GM12801 (cell line): ENCODE results near the gene CALR.

Experiments used
- CTCF ChIP-seq: IDR thresholded peaks from one replicate; pipeline ENCODE4 v1.5.1; 2011; ENCODE audit warnings: control low read depth; ENCODE audit not compliant: insufficient read length; ENCODE audit errors: extremely low read depth

Gene CALR

DNA sequence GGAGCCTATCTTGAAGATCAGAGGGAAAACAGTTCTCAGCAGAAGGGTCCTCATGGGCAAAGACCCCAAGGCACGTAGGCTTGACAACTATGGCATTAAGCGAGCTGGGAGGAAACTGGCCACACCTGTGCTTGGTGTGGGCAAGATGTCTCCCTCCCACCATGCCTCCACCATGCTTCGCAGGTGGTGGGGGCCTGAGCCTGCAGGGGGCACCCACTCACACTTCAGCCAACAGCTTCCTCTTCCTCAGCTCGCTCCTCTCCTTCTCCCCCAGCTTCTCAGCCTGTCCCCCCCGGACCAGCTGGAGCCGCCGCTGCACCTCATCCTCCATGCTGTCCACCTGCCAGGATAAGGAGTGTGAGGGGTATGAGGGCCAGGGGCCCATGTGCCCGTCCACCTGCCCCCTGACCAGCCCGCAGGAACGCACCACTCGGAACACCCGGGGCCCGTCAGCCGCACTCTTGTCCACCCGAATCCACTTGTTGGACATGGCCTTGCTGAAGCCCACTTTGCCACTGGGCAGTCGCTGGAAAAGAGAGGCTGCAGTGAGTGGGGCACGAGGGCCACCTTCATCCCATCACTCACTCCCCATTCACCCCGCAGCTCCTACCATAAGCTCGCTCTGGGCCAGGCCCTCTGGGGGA is 8.3 kb upstream of the CALR start:
- no peak for TF ChIP-seq CTCF

GRCh38 chr19:12932392-12933286 is 5.8 kb upstream of the CALR start:
- no peak for TF ChIP-seq CTCF

GRCh38 chr19:12933287-12934072 is 4.9 kb upstream of the CALR start, which contains the start of gene FARSA:
TSS of gene FARSA (minus strand) at chr19:12933711. CDS start at chr19:12933696, 15 bp downstream.
- no peak for TF ChIP-seq CTCF

DNA sequence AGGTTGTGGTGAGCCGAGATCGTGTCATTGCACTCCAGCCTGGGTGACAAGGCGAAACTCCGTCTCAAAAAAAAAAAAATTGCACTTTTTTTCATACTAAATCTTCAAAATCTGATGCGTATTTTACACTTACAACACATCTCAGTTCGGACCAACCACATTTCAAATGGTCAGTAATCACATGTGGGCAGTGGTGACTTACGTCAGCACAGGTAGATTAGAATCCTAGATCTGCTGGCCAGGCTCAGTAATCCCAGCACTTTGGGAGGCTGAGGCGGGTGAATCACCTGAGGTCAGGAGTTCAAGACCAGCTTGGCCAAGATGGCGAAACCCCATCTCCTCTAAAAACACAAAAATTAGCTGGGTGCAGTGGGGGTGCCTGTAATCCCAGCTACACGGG is 3.3 kb upstream of the CALR start:
- TF ChIP-seq CTCF: no peak

GRCh38 chr19:12936582-12936981 is 1.8 kb upstream of the CALR start:
- no peak for TF ChIP-seq CTCF

DNA sequence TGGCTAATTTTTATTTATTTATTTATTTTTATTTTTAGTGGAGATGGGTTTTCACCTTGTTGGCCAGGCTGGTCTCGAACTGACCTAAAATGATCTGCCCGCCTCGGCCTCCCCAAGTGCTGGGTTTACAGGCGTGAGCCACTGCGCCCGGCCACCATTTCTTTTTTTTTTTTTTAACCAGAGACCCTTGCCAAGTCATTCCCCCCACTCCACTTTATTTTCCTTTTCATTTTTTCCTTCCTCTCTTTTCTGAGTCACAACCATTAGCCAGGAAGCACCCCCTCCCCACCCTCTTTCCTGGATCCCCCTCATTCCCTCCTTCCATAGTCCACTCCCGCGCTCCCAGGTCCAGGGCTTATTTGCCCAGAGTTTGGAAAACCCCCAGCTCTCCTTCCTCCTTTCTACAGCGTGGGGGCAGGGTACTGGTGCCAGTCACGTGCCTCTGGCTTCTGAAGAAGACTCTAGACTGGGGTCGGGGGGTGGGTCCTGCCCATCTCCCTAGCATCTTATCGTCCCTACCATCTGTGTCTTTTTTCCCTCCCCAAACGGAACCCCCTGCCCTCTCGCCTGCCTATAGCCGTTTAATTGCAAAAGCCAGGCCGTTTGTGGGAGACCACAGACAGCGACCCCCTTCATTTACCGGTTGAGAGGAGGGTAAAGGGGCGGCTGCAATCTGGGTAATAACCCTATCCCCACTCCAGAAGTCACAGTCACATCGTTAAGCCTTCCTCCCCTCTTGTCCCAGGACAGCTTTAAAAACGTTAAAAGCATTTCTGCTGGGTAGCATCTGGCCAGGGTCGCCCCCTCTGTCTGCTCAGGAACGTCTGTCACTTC is 1.1 kb upstream of the CALR start:
- no peak for TF ChIP-seq CTCF
